HCT116 (cell line): ENCODE results near the gene ZNF3.

Experiments used
- CTCF ChIP-seq, 3 experiments: fragments of 200-600 bp in 1 of 3; sonication (generic) in 1 of 3; IDR thresholded peaks in 2 of 3; conservative IDR thresholded peaks in 1 of 3; 2 replicates each; pipeline ENCODE4 v1.5.1; 2012 to 2017; ENCODE audit warnings: low read depth in 2 of 3, low read length in 2 of 3, antibody characterized with exemption in 1 of 3, borderline replicate concordance in 1 of 3, control low read depth in 1 of 3, mild to moderate bottlenecking in 1 of 3, mixed read lengths in 1 of 3, mixed run types in 1 of 3, moderate library complexity in 1 of 3; ENCODE audit not compliant: insufficient read depth in 1 of 3
- EGR1 ChIP-seq: IDR thresholded peaks from 2 replicates; pipeline ENCODE4 v1.6.1; 2012; ENCODE audit warnings: low read depth
- EZH2 ChIP-seq: fragments of 200-600 bp; sonication (generic); IDR thresholded peaks from 2 replicates; pipeline ENCODE4 v1.6.1; 2017; ENCODE audit warnings: antibody characterized with exemption, mixed run types
- POLR2A ChIP-seq: IDR thresholded peaks from 2 replicates; pipeline ENCODE4 v1.7.0; 2011; ENCODE audit warnings: borderline replicate concordance; ENCODE audit not compliant: insufficient read depth, insufficient read length; ENCODE audit errors: extremely low read depth
- POLR2AphosphoS5 ChIP-seq: IDR thresholded peaks from 2 replicates; pipeline ENCODE4 v1.6.1; 2011; ENCODE audit warnings: mild to moderate bottlenecking, low read depth, low read length, moderate library complexity
- SIN3A ChIP-seq: IDR thresholded peaks from 2 replicates; pipeline ENCODE4 v1.6.1; 2012; ENCODE audit warnings: low read depth
- TF ChIP-seq, protein P1 (sequence below): IDR thresholded peaks from 2 replicates; pipeline ENCODE4 v1.6.1; 2011; ENCODE audit warnings: mild to moderate bottlenecking, low read length, moderate library complexity; ENCODE audit not compliant: insufficient replicate concordance; ENCODE audit errors: extremely low read depth

- TF ChIP-seq EZH2 = no peak
- TF ChIP-seq POLR2AphosphoS5 = no peak
- TF ChIP-seq CTCF (IDR thresholded peaks at IDR 0.05 in 2 of 3, conservative IDR thresholded peaks at IDR 0.05 in 1 of 3; ENCODE audit: borderline replicate concordance in 1 of 3, insufficient read depth in 1 of 3, low read depth in 2 of 3, low read length in 2 of 3) = no peak
- no peak for TF ChIP-seq EGR1
- TF ChIP-seq, protein P1, sequence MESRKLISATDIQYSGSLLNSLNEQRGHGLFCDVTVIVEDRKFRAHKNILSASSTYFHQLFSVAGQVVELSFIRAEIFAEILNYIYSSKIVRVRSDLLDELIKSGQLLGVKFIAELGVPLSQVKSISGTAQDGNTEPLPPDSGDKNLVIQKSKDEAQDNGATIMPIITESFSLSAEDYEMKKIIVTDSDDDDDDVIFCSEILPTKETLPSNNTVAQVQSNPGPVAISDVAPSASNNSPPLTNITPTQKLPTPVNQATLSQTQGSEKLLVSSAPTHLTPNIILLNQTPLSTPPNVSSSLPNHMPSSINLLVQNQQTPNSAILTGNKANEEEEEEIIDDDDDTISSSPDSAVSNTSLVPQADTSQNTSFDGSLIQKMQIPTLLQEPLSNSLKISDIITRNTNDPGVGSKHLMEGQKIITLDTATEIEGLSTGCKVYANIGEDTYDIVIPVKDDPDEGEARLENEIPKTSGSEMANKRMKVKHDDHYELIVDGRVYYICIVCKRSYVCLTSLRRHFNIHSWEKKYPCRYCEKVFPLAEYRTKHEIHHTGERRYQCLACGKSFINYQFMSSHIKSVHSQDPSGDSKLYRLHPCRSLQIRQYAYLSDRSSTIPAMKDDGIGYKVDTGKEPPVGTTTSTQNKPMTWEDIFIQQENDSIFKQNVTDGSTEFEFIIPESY = no peak
- no peak for TF ChIP-seq POLR2A
- TF ChIP-seq SIN3A = no peak
Observed at GRCh38 chr7:100034871-100035510, 46.5 kb downstream of the ZNF3 start.
